Transverse colon (tissue), 4 donors: ENCODE measurements around the gene DTX3. TPM values are rescaled to one million over a fixed set of nuclear protein-coding genes. Genes with fewer than 3 reads are reported as not detected.

Source experiments
- DNase-seq: peaks from one replicate; pipeline ENCODE4 v3.0.0-alpha.2; 2019
- H3K27ac ChIP-seq, 4 donors: fragments of 200-600 bp; sonication (generic); 2 replicates each; pipeline ENCODE4 v1.5.1; 2016 to 2018; ENCODE audit warnings: inconsistent platforms in 4 of 4
- H3K27me3 ChIP-seq: fragments of 200-600 bp; sonication (generic); 2 replicates; pipeline ENCODE4 v1.5.1; 2017; ENCODE audit warnings: inconsistent platforms
- H3K36me3 ChIP-seq, 4 donors: fragments of 200-600 bp; sonication (generic); 2 replicates each; pipeline ENCODE4 v1.5.1; 2017 to 2019; ENCODE audit warnings: inconsistent platforms in 4 of 4
- H3K4me1 ChIP-seq, 4 donors: fragments of 200-600 bp; sonication (generic); 2 replicates each; pipeline ENCODE4 v1.5.1; 2017 to 2020; ENCODE audit warnings: inconsistent platforms in 4 of 4
- H3K4me3 ChIP-seq, 4 donors: fragments of 200-600 bp; sonication (generic); 1 replicate in 1 of 4; 2 replicates in 3 of 4; pipeline versions ENCODE4 v1.5.1 to v1.6.1; 2017 to 2019; ENCODE audit warnings: inconsistent platforms in 4 of 4
- H3K9me3 ChIP-seq, 2 donors: fragments of 200-600 bp; sonication (generic); 2 replicates each; pipeline ENCODE4 v1.5.1; 2017 to 2019; ENCODE audit warnings: inconsistent platforms in 2 of 2
- EP300 ChIP-seq: sonication (generic); formaldehyde crosslinking; IDR thresholded peaks from one replicate; pipeline ENCODE4 v1.6.1; 2017; ENCODE audit warnings: antibody characterized with exemption, low read depth
- POLR2A ChIP-seq: fragments of 450-650 bp; IDR thresholded peaks from one replicate; pipeline ENCODE4 v1.6.1; 2016; ENCODE audit warnings: antibody characterized with exemption, mild to moderate bottlenecking, moderate library complexity
- POLR2AphosphoS5 ChIP-seq, 3 donors: sonication (generic); formaldehyde crosslinking; IDR thresholded peaks; one replicate each; pipeline ENCODE4 v1.6.1; 2016; ENCODE audit warnings: antibody characterized with exemption in 3 of 3
- WGBS, 2 donors: methylation state at CpG; one replicate each; pipeline ENCODE4 v1.1.5; 2018; ENCODE audit warnings: low coverage in 1 of 2; 5-methylcytosine and 5-hydroxymethylcytosine counted together
- in situ Hi-C, 4 donors: fragments of 200-750 bp; cut with MboI; loops; one replicate each; pipeline versions ENCODE4 v1.15.0 to v1.15.1; 2017; ENCODE audit warnings: low sequenced_read_pairs in 3 of 4, low pct_ligation_motif_present in 1 of 4, low pct_unique_long_range_greater_than_20kb in 1 of 4
- intact Hi-C: fragments of 100-400 bp; cut with DNase I; formaldehyde crosslinking; loops from one replicate; pipeline ENCODE4 v1.15.1; 2023; ENCODE audit warnings: low total_unique reads
- total RNA-seq, 4 donors: library from RNA; depleted of rRNA; stranded (reverse); fragments of >200 nt; gene quantifications; one replicate each; pipeline ENCODE4 v1.1.0, GENCODE V29; 2016
- TF ChIP-seq, protein P1 (sequence below), 5 experiments: fragments of 200-600 bp in 3 of 5; fragments of 450-650 bp in 2 of 5; sonication (generic) in 3 of 5; IDR thresholded peaks; 1 replicate in 2 of 5; 2 replicates in 3 of 5; pipeline ENCODE4 v1.5.1; 2016 to 2017; ENCODE audit warnings: antibody characterized with exemption in 5 of 5, inconsistent platforms in 3 of 5, mild to moderate bottlenecking in 2 of 5, moderate library complexity in 1 of 5

DTX3 gene
- total RNA-seq, 4 donors from 2014 or later = 8.0 to 10.9 (median 9.6) TPM

DNA sequence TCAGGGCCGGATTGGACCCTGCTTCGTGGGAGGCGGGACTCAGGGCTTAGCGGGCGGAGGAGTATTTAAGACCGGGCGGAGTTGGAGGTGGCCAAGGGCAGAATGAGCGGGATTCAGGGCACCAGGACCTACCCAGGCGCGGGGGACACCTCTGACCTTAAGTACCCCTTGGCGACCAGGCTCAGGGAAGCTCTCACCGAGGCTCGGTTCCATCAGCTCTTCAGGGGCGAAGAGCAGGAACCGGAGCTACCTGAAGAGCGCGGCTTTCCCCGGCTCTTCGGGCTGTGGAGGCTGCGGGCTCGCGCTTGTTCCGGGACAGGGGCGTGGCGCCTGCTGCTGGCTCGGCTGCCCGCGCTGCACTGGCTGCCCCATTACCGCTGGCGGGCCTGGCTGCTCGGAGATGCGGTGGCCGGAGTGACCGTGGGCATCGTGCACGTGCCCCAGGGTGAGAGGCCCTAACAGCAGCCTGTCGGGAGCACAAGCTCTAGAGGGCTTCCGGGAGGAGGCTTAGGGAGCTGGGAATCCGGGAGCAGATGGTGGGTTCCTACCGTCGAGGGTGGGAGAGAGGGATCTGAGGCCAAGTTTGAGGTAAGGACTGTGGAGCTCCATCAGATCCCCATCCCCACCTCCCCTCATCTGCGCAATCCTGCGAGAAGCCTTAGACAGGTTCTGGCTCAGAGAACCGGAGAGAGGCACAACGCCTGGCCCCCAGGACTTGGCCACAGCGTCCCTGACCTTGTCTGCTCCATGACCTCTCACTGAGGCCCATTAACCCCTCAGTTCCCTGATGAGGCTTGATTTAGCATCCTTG lies 15.0 kb downstream of the DTX3 start:
- Histone ChIP-seq H3K9me3 (no peaks in the 10 kb centered on the region), H3K27ac (no peak overlapping the region), H3K4me1 (peaks cover 0 to 23% (median 15%) of the 10 kb centered on the region in 4 donors), H3K4me3 (no peak overlapping the region), H3K36me3 (no peaks in the 10 kb centered on the region), H3K27me3 (peaks cover 90% of the 10 kb centered on the region)
- intact Hi-C loops (no loop called here), in situ Hi-C loops (loop anchor here in 2 of 4 donors (5.0 to 10.0 kb wide), 2 partner anchors 37 to 45 kb away; no protein-coding TSS in a partner anchor)
- TF ChIP-seq POLR2AphosphoS5 (IDR thresholded peaks at IDR 0.05) (no peak), POLR2A (no peak), EP300 (no peak)
- TF ChIP-seq, protein P1, sequence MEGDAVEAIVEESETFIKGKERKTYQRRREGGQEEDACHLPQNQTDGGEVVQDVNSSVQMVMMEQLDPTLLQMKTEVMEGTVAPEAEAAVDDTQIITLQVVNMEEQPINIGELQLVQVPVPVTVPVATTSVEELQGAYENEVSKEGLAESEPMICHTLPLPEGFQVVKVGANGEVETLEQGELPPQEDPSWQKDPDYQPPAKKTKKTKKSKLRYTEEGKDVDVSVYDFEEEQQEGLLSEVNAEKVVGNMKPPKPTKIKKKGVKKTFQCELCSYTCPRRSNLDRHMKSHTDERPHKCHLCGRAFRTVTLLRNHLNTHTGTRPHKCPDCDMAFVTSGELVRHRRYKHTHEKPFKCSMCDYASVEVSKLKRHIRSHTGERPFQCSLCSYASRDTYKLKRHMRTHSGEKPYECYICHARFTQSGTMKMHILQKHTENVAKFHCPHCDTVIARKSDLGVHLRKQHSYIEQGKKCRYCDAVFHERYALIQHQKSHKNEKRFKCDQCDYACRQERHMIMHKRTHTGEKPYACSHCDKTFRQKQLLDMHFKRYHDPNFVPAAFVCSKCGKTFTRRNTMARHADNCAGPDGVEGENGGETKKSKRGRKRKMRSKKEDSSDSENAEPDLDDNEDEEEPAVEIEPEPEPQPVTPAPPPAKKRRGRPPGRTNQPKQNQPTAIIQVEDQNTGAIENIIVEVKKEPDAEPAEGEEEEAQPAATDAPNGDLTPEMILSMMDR (IDR thresholded peaks at IDR 0.05) = no peak
- no peak for DNase-seq
- WGBS, 2 donors = 32% methylated on average over 23 of the region's 46 CpGs; no CpG with 5 or more reads in 1 of the 2 donors

DNA sequence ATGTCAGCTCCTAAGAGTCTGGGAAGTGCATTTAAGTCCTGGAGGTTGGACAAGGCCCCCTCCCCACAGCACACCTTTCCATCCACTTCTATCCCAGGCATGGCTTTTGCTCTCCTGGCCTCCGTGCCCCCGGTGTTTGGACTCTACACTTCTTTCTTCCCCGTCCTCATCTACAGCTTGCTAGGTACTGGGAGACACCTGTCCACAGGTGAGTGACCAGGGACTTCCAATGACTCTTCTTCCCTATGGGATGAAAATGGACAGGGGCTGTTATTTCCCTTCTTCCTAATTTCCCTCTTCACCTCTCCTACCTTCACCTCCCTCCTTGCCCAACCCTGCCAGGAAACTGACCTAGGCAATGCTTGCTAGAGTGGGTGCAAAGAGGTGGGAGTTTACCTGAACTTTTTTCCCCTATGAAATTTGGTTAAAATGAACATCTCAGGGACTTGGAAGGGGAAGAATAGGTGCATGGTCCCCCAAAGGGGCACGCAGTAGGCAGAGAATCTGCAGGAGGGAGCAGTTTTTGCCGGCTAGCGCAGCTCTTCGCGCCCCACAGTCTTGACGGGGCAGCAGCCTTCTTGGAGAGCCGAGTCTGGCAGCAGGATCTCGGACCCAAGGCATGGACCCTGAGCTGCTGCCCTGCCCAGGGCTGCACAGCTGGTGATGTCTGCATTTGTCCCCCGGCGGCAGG lies 15.8 kb downstream of the DTX3 start:
- no peak for DNase-seq
- Histone ChIP-seq H3K4me1 (peaks cover 0 to 23% (median 15%) of the 10 kb centered on the region in 4 donors), H3K36me3 (no peaks in the 10 kb centered on the region), H3K4me3 (no peak overlapping the region), H3K27me3 (peaks cover 95% of the 10 kb centered on the region), H3K27ac (no peak overlapping the region), H3K9me3 (no peaks in the 10 kb centered on the region)
- in situ Hi-C loops (loop anchor here in 2 of 4 donors (5.0 to 10.0 kb wide), 2 partner anchors 38 to 46 kb away; no protein-coding TSS in a partner anchor), intact Hi-C loops (no loop called here)
- 18 to 29% methylated on average over 3 to 13 of the region's 13 CpGs for WGBS, 2 donors
- TF ChIP-seq, protein P1 (IDR thresholded peaks at IDR 0.05) = no peak
- TF ChIP-seq POLR2AphosphoS5 (IDR thresholded peaks at IDR 0.05) (no peak), EP300 (no peak), POLR2A (no peak)

DNA sequence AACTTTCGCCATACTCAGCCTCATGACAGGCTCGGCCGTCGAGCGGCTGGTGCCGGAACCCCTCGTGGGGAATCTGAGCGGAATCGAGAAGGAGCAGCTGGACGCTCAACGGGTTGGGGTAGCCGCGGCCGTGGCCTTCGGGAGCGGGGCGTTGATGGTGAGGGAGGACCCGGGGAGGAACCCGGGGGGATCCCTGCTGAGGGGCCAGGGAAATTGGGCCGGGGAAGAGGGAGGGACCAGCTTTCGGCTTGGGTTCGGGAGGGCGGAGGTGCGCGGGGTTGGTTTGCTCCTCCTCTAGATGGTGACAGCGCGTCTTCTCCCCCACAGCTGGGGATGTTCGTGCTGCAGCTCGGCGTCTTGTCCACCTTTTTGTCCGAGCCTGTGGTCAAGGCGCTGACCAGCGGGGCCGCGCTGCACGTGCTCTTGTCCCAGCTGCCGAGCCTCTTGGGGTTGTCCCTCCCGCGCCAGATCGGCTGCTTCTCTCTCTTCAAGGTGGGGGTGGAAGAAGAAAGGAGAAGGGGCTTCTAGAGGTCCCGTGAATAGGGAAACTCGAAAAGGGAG lies 16.4 kb downstream of the DTX3 start:
- DNase-seq = no peak
- H3K36me3 ChIP-seq = no peaks in the 10 kb centered on the region
- TF ChIP-seq POLR2A (no peak), POLR2AphosphoS5 (IDR thresholded peaks at IDR 0.05) (no peak), EP300 (no peak)
- TF ChIP-seq, protein P1 (IDR thresholded peaks at IDR 0.05) = no peak
- intact Hi-C loops = loop anchor here (1.0 kb wide), 1 partner anchor 38 kb away; no protein-coding TSS in a partner anchor
- H3K9me3 ChIP-seq = no peaks in the 10 kb centered on the region
- in situ Hi-C loops = loop anchor here in 2 of 4 donors (5.0 to 10.0 kb wide), 2 partner anchors 39 to 46 kb away; no protein-coding TSS in a partner anchor
- H3K27me3 ChIP-seq = peaks cover 95% of the 10 kb centered on the region
- no peak overlapping the region for H3K27ac ChIP-seq
- H3K4me1 ChIP-seq = peaks cover 0 to 23% (median 14%) of the 10 kb centered on the region in 4 donors
- H3K4me3 ChIP-seq = peak overlapping the region in 2 of 4 donors; percentile 30 to 40
- WGBS, 2 donors = 6% methylated on average over 31 of the region's 42 CpGs; no CpG with 5 or more reads in 1 of the 2 donors
